ENCODE results near the gene TMEM74B. TPM values are rescaled to one million over a fixed set of nuclear protein-coding genes. Genes with fewer than 3 reads are reported as not detected.

Gene TMEM74B
- total and polyA plus RNA-seq, 2 of the 8 experiments (the other 6 are each of a cell fraction or from before 2014, with no cell fraction given), result 4.0 to 6.4 TPM

GRCh38 chr20:1188347-1188746, 3.6 kb upstream of the TMEM74B start:
- peaks cover 0 to 13% (median 8%) of the 10 kb centered on the region in 4 experiments; a peak in 5 of 7 replicates for H3K4me1 ChIP-seq (replicated peaks in 1 of 4; ENCODE audit: control insufficient read depth in 3 of 4, insufficient read depth in 4 of 4, low read length in 3 of 4)
- H3K14ac ChIP-seq (ENCODE audit: insufficient read length), result no peak overlapping the region
- H3K23ac ChIP-seq (ENCODE audit: insufficient read length), result no peak overlapping the region
- H3K9ac ChIP-seq (replicated peaks in 1 of 4; ENCODE audit: extremely low read depth in 1 of 4, low read depth in 3 of 4, low read length in 3 of 4), result peak overlapping the region in 1 of 4 experiments; percentile 38; a peak in 1 of 7 replicates
- no peak overlapping the region for H4K5ac ChIP-seq (ENCODE audit: insufficient read length, low read depth, low read length)
- no peak overlapping the region for H3K4me3 ChIP-seq (ENCODE audit: extremely low read depth in 1 of 4, insufficient read depth in 2 of 4, low read depth in 3 of 4, low read length in 4 of 4)
- H3K79me1 ChIP-seq (ENCODE audit: low read depth, low read length), result 0 out of 2 replicates have a peak, but pooled peaks cover 2% of the 10 kb centered on the region
- peak overlapping the region; percentile 53; the same call in 1 of the 2 replicates for H2BK20ac ChIP-seq (ENCODE audit: low read length)
- no peaks in the 10 kb centered on the region; a peak in 1 of 8 replicates for H3K36me3 ChIP-seq (ENCODE audit: control insufficient read depth in 2 of 4, insufficient read depth in 4 of 4, low read length in 3 of 4)
- FAIRE-seq, result no peak
- 93% methylated on average over 1 of the region's 1 CpG; no CpG with 5 or more reads in 1 of the 2 experiments for WGBS, 2 experiments (ENCODE audit: extremely low coverage in 1 of 2, insufficient coverage in 1 of 2, insufficient read length in 1 of 2, insufficient replicate concordance in 2 of 2, low coverage in 1 of 2, low lambda C conversion rate in 2 of 2, missing lambda C conversion rate in 1 of 2)
- 0 out of 2 replicates have a peak overlapping the region, but pooled peaks have one; percentile 3 for H2BK5ac ChIP-seq (ENCODE audit: low read depth, low read length)
- no peak overlapping the region for H3K27ac ChIP-seq (ENCODE audit: low read depth, low read length)
- peak overlapping the region; percentile 57; the same call in 1 of the 2 replicates for H4K8ac ChIP-seq (ENCODE audit: extremely low read depth, insufficient read depth, low read length)
- peak overlapping the region; percentile 100; the same call in 1 of the 2 replicates for H2AK5ac ChIP-seq (ENCODE audit: low read depth, low read length)
- peak overlapping the region; percentile 88 for H3K56ac ChIP-seq (replicated peaks; ENCODE audit: insufficient read length, low read depth, low read length)
- peak overlapping the region; percentile 61 for H2BK15ac ChIP-seq (ENCODE audit: low read length)
- peaks cover 0 to 5% of the 10 kb centered on the region in 2 experiments for H4K20me1 ChIP-seq (replicated peaks in 1 of 2; ENCODE audit: control insufficient read depth in 1 of 2, insufficient read depth in 2 of 2, low read length in 2 of 2)
- no peak for DNase-seq (ENCODE audit: low read depth in 1 of 2, low spot score in 2 of 2)
- TF ChIP-seq POLR2AphosphoS5 (IDR thresholded peaks at IDR 0.05; ENCODE audit: low read depth, low read length) (no peak), SIX5 (IDR thresholded peaks at IDR 0.05; ENCODE audit: low read depth, low read length) (no peak), ZNF274 (IDR thresholded peaks at IDR 0.05; ENCODE audit: borderline replicate concordance, extremely low read depth, low read length) (no peak), RFX5 (IDR thresholded peaks at IDR 0.05; ENCODE audit: borderline replicate concordance, low read depth, low read length) (no peak), CTBP2 (IDR thresholded peaks at IDR 0.05; ENCODE audit: borderline replicate concordance, insufficient read depth, insufficient read length, low read length) (no peak), TAF7 (optimal IDR thresholded peaks at IDR 0.05; ENCODE audit: borderline replicate concordance, low read depth, low read length) (no peak), BCL11A (IDR thresholded peaks at IDR 0.05; ENCODE audit: low read depth in 2 of 2, low read length in 2 of 2) (no peak), GTF2F1 (IDR thresholded peaks at IDR 0.05; ENCODE audit: borderline replicate concordance, low read depth, low read length) (no peak), SIN3A (conservative IDR thresholded peaks at IDR 0.05 in 1 of 2, IDR thresholded peaks at IDR 0.05 in 1 of 2; ENCODE audit: low read depth in 1 of 2, low read length in 2 of 2) (no peak)
- TF ChIP-seq, protein P1, sequence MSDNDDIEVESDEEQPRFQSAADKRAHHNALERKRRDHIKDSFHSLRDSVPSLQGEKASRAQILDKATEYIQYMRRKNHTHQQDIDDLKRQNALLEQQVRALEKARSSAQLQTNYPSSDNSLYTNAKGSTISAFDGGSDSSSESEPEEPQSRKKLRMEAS (IDR thresholded peaks at IDR 0.05), result no peak
- TF ChIP-seq, protein P2, sequence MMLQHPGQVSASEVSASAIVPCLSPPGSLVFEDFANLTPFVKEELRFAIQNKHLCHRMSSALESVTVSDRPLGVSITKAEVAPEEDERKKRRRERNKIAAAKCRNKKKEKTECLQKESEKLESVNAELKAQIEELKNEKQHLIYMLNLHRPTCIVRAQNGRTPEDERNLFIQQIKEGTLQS (IDR thresholded peaks at IDR 0.05; ENCODE audit: insufficient read depth, low read depth, low read length), result no peak
- no peak overlapping the region for H3K18ac ChIP-seq (ENCODE audit: extremely low read depth, low read length)
- peak overlapping the region; percentile 90 for H4K91ac ChIP-seq (replicated peaks; ENCODE audit: insufficient read length, low read length)
- H2AFZ ChIP-seq (ENCODE audit: low read length), result no peak overlapping the region
- H3K79me2 ChIP-seq (ENCODE audit: control insufficient read depth in 1 of 2, insufficient read depth in 2 of 2, low read length in 2 of 2), result no peaks in the 10 kb centered on the region
- H2BK12ac ChIP-seq (ENCODE audit: low read depth, low read length), result peak overlapping the region; percentile 99
- POLR2A ChIA-PET (ENCODE audit: partially characterized antibody), result interaction anchor here (1.6 kb wide), 1 partner anchor 11 kb away, joined by 4 read pairs; no protein-coding TSS in a partner anchor
- H3K9me3 ChIP-seq (ENCODE audit: insufficient read depth in 2 of 2, low read depth in 1 of 2, low read length in 1 of 2), result no peaks in the 10 kb centered on the region
- peaks cover 11% of the 10 kb centered on the region; the same call in 1 of the 2 replicates for H3K23me2 ChIP-seq (ENCODE audit: low read depth, low read length)
- H2BK120ac ChIP-seq (replicated peaks; ENCODE audit: low read depth, low read length), result no peak overlapping the region
- peaks cover 8 to 26% (median 22%) of the 10 kb centered on the region in 4 experiments for H3K27me3 ChIP-seq (replicated peaks in 1 of 4; ENCODE audit: control insufficient read depth in 3 of 4, extremely low read depth in 1 of 4, insufficient read depth in 3 of 4, low read length in 3 of 4)
- CTCF ChIA-PET (ENCODE audit: partially characterized antibody), result interaction anchor here (0.6 to 5.0 kb wide), 4 partner anchors 12 to 612 kb away, joined by 3 to 34 read pairs (median 10); no protein-coding TSS in a partner anchor
- H3K4ac ChIP-seq (replicated peaks; ENCODE audit: insufficient read length, low read depth, low read length), result peak overlapping the region; percentile 88
- no peak overlapping the region for H3K4me2 ChIP-seq (ENCODE audit: insufficient read depth in 1 of 2, low read depth in 2 of 2, low read length in 2 of 2)
